HG03196 (cell line): ENCODE data around the gene PER3.

Source experiments
- ATAC-seq: cut with Tn5 transposase; IDR thresholded peaks from one replicate; pipeline ENCODE4 v1.9.1; 2021; ENCODE audit not compliant: unreplicated experiment

Gene PER3

DNA sequence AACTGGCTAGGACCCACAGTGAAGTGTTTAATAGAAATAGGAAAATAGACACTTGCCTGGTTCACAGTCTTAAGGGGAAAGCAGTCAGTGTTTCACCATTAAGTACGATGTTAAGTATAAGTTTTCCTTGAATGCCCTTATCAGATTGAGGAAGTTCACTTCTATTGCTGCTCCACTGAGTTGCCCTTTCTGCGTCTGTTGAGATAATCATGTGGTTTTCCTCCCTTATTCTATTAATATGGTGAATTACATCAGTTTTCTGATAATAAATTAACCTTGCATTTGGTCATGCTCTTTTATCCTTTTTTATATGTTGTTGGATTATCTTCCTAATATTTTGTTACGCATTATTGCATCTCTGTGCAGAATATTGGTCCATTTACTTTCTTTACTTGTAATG lies 47.4 kb downstream of the PER3 start:
- no peak for ATAC-seq

DNA sequence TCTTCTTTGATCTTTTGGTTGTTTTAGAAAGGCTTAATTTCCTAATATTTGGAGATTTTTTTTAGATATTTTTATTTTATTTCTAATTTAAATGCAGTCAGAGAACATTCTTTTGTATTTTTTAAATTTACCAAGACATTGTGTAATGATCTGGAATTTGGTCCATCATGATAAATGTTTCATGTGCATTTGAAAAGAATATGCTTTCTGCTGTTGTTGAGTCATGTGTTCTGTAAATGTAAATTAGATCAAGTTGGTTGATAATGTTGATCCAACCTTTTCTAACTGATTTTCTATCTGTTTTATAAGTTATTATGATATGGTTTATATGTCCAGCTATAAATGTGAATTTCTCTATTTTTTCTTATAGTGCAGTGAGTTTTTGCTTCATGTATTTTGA lies 48.9 kb downstream of the PER3 start:
- no peak for ATAC-seq

DNA sequence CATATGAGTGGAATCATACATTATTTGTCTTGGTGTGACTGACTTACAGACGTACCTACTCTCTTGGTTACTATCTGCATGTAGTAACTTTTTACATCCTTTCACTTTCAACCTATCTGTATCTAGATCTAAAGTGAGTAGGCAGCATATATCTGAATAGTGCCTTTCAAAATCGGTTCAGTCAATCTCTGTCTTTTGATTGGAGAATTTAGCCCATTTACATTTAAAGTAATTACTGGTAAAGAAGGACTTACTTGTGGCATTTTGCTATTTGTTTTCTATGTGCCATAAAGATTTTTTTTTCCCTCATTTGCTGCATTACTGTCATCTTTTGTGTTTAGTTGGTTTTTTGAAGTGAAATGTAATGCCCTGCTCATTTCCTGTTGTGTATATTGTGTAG lies 54.6 kb downstream of the PER3 start:
- ATAC-seq, result no peak

DNA sequence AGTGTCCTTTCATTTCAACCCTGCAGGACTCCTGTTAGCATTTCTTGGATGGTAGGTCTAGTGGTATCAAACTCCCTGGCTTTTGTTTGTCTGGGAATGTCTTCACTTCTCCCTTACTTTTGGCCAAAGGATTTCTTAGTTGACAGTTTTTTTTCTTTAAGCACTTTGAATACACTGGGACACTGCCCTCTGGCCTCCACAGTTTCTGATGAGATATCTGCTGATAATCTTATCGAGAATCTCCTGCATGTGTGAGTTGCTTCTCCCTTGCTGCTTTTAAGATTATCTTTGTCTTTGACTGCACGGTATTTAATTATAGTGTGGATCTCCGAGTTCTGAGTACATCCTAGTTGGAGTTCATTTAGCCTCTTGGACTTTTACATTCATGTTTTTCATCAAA lies 55.4 kb downstream of the PER3 start:
- no peak for ATAC-seq

DNA sequence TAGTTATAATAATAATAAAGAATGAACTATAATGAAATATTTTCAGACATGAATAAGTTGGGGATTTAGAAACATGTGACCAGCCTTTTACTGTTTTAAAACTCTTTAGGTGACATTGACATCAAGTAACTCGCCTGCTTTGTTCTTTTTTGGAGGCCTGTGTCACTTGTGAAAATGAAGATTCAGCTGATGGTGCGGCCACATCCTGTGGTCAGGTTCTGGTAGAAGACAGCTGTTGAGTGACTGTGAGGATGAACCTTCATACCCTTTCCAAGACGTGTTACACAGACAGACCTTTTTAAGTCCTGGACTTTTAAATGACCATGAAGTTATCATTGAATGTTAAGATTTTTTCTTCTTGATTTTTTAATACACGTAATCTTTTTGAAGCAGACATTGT lies 58.4 kb downstream of the PER3 start:
- ATAC-seq, result no peak

DNA sequence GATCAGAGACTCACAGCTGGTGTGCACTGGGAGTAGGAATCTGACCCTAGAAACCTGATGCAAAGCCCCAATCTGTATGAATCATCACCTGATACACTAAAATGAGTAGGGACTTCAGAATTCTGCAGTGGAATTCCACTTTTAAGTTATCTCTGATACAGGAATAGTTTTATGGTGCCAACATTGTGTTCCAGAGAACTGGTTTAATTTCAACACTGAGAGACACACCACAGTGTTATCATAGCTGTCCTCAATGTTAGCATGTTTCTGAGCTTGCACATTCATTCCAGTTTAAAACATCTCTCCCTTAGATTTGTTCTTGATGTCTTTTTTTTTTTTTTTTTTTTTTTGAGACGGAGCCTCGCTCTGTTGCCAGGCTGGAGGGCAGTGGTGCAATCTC lies 61.7 kb downstream of the PER3 start:
- no peak for ATAC-seq

DNA sequence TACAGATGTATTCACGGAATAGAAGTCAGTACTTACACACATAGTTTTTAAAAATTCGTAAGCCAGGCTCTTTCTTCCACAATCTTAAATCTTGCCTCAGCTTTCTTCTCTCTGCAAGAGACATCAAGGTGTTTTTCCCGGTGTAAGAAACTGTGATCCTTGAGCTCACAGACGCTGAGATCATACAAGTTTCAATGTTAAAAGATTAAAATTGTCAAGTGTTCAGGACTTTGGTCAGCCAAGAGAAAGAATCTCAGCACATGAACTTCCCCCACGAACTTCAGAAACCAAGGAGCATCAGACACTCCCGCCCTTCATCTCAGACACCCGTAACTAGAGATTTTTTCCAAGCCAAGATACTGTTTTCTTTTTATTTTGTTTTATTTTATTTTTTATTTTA lies 62.6 kb downstream of the PER3 start:
- no peak for ATAC-seq

DNA sequence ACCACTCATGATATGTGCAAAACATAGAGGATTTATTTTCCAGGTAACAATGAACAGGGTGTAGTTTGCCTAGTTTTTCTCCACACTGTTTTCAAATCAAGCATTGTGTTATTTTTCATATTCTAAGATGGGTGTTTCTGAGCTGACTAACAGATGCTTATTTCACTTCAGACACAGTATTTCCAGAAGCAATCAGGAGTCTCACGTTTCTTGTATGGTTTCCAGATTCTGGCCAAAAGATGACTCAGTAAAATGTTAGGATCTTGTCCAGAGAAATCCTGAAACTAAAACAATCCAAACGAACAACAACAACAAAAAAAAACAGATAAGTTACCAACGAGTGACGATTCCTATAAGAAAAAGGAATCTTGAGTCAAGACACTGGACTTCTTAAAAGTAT lies 63.5 kb downstream of the PER3 start:
- ATAC-seq, result no peak

DNA sequence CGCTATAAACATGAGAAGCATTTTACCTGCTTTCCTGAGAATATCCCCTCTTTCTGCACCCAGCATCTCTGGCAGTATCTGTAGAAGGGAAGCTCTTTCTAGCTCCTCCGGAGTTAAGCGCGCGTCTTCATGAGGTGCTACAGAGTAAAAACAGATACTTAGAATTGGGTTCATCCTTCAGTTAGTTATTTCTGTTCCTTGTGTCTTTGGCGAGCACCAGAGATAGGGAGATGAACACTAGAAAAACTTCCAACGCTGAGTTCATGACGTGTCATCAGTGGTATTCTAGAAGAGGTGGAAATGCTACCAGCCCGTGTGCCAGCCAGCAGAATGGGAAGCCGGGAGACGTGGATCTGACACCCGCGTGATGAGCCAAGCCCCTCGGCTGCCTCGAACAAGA lies 66.7 kb downstream of the PER3 start:
- ATAC-seq, result no peak

DNA sequence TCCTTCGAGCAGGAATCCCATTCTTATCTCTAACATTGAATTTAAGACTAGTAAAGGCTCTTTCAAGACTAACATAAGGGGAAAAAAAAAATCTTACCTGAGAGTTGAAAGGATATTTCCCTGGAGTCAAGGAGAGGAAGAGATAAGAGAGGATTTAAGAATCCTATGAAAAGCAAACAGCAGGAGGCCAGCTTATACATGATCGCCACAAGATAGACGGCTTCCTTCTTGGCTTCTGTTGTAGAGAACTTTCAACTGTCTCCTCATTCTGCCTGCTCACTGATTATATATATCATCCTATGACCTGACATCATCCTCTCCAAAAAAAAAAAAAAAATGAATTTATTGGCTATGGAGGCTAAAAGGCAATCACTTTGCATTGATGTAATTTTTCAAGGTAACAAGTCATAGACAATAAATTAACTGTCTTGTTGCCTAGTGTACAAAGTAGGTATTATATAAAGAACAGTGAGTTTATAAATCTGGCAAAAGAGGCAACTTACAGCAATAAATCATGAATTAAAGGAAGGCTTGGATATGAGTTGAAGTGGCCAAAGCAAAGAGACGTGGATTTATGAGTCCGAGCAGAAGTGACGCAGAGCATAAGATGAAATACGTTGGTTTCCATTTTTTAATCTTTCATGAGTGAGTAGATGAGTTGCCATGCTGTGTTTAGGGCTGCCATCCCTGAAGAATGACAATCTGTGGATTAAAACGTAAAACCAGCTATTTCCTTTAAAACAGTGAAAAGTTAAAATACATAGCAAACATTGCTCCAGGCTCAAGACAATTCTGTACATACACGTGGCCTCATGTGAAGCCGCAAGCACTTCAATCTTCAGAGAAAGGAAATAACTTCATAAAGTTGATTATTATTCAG lies 69.0 kb downstream of the PER3 start, which contains the start of gene UTS2:
UTS2 (minus strand) TSS at position 262 of the 880 bp plus-strand sequence; CDS start at position 200, 62 bp downstream.
- no peak for ATAC-seq

DNA sequence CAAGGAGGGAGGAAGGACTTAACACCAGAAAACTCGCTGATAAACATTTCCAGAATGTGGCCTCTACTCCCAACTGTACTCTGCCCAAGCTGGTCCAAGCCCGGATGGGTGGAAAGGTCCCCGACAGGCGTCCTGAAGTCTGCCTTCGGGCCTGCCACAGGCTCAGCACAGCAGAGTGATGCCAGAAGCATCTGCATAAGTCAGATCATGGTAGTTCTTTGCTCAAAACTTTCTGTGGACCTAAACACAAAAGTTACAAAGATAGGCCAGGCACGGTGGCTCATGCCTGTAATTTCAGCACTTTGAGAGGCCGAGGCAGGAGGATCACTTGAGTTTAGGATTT lies 69.6 kb downstream of the PER3 start:
- ATAC-seq, result no peak

DNA sequence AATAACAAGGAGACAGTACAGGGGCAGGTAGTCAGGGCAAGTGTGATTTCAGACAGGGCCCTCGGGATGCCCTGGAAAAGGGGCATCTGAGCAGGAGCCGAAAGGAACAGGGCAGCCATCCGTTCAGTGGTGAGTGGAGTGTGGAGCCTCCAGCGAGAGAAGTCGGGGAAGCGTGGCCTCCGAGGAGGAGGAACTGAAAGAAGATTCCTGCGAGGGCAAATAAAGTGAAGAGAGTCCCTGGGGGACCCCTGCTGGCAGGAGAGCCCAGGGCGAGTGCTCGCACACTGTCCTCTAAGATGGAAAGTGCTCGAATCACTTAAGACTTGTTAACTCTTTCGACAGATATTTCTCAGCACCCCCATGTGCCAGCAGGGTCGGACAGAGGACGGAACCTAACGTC lies 72.3 kb downstream of the PER3 start:
- no peak for ATAC-seq

DNA sequence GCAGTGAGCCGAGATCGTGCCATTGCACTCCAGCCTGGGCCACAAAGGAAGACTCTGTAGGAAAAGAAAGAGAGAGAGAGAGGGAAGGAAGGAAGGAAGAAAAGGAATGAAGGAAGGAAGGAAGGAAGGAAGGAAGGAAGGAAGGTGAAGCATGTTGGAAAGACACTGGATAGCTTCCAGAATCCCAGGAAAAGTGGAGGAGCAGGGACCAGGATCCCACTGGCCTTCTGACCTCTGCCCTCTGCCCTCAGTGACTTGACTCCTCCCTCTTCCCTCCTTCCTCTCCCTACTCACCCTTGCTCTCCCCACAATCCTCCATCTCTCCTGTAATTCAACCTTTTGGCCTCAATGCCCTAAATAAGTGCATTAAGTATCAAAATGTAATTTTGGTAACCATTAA lies 72.9 kb downstream of the PER3 start:
- ATAC-seq, result no peak

DNA sequence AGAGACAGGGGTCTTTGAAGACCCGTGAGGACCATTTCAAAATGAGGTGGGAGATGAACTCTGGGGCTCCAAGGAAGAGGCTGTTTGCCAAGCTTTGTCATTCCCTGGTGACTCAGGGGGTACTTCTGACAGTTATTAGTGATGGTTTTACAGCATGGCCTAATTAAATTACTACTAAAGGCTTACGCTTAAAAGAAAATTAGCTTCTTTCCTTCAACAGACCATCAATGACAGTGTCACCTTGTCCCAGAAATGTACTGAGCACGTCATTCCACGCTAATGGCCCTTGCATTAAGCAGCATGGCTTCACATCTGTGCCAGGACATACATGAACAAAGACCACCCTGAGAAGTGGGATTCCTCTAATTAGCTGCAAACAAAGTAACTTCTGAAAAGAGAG lies 73.9 kb downstream of the PER3 start:
- no peak for ATAC-seq

DNA sequence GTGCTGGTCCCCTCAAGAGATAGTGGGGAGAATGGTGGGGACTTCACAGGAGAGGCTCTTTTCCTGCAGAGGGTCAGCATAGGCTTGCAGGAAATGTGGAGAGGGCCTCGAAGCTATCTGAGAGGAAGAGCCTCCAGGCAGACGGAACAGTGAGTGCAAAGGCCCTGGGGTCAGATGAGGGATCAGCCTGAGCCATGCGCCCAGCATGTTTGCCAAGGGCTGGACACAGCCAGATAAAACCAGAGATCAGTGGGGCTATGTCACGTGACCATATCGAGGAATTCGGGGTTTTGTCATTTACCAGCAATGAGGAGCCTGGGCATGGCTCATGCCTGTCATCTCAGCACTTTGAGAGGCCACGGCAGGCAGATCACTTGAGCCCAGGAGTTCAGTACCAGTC lies 75.3 kb downstream of the PER3 start:
- ATAC-seq, result no peak

DNA sequence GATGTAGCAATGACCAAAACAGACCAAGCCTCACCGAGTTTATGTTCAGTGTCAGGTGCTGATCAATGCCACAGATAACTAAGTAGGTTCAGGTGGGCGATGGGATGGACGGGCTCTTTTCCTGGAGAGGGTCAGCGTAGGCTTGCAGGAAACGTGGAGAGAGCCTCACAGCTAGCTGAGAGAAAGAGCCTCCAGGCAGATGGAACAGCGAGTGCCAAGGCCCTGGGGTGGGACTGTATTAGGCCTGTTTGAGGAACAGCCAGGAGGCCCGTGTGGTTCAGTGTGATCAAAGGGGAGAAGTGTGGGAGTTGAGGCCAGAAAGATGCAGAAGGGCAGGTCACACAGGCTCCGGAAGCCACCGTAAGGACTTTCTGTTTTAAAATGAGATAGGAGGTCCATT lies 76.0 kb downstream of the PER3 start:
- ATAC-seq, result no peak

DNA sequence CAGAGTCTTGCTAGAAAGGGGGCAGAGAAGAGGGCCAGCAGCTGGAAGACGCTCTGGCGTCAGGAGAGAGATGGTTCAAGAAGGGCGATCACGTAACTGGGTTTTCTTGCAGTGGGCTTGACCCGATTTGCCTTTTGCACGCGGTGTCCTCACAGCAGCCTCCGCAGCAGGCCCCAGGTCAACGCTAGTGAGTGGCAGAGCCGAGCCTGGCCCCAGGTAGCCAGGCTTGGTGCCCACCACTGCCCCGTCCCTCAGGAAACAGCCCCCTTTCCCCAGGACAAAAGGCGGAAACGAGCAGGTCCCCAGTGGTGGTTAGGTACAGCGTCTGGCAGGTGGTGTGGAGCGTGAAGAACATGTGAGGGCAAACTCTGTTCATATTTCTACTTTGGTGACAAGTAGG lies 77.4 kb downstream of the PER3 start:
- ATAC-seq, result no peak

DNA sequence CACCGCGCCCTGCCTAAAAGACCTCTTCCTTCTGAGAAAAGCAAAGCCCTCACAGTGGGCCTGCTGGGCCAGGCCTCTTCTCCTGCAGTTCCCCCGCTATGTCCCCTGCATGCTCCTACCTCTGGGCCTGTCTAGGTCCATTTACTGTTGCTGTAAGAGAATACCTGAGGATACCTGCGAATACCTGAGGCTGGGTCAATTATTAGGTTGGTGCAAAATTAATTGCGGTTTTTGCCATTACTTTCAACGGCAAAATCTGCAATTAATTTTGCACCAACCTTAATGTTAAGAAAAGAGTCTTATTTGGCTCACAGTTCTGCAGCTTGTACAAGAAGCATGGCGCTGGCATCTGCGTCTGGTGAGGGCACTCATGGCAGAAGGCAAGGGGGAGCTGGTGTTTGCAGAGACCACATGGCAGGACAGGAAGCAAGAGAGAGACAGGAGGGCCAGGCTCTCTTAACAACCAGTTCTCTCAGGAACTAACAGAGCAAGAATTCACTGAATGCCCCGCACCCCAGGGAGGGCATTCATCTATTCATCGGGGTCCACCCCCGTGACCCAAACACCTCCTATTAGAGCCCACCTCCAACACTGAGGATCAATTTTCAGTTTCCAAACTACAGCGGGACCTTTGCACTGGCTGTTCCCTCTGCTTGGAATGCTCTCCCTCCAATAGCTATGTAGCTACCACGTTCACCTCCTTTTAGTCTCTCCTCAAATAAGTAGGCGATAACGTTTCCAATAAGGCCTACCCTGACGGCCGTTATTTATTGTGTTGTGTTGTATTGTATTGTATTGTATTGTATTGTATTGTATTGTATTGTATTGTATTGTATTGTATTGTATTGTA lies 78.3 kb downstream of the PER3 start:
- no peak for ATAC-seq

DNA sequence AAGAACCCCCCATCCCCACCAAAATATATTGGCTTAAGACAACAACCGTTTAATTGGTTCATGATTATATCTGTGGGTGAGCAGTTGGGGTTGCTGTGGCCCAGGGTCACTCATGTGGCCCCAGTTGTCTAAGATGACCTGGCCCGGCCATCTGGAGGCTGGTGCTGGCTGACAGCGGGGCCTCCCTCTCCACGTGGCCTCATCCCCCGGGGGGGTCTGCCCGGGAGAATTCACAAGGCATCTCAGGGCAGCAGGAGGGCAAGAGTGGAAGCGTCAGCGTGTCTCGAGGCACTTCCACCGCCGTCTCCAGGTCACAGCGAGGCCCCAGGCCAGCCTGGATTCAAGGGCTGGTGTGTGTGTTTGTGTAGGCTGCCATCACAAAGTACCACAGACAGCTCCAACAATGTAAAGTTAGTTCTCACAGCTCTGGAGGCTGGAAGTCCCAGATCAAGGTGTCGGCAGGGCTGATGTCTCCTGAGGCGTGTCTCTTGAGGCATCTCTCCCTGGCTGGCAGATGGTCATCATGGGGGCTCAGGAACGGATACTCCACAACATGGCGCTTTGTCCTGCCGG lies 79.8 kb downstream of the PER3 start:
- no peak for ATAC-seq

DNA sequence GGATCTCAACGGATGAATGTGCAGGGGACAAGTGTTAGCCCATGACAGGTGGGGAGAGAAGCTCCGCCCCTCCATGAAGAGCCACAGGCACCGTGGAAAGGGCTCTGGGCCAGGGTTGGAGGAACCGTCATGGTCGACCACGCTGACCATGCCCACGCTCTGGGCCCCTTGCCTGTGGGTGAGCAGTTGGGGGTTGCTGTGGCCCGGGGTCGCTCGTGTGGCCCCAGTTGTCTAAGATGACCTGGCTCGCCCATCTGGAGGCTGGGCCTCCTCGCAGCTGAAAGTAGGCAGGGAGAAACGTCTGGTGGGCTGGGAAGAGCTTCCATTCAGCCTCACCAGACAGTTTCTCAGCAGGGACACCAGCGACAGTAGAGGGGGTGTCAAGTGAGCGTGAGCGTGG lies 81.9 kb downstream of the PER3 start:
- ATAC-seq, result no peak

DNA sequence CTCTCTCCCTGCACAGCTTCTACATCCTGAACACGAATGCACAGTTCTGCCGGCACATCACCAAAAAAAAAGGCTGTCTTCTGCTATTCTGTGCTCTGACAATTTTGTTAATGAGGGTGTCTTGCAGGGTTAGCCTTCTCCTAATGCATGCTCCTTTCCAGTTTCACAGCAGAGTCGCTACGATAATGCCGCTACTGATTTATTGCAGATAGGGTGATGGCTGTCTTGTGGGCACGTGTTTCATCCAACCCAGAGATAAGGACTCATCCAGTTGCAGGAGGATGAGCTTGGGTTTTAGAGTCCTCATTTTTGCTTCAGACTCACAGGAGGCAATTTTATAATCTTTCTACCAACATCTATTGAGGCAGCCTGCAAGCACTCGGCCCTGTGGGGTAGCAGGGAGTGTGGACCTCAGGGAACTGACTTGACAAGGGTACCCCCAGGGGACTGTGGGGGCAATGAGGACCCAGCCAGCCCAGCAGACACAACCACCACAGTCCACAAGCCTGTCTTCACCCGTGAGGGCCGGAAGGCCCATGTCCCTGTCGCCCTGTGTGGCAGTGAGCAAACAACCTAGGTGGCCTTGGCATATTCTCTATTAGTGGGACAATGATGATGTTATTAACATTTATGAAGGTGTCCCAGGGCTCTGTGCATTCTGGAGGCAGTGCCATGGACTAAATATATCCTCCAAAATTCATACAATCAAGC lies 84.1 kb downstream of the PER3 start:
- ATAC-seq, result no peak
